GM12878 (cell line): ENCODE results near the gene SEC14L1. TPM values are rescaled to one million over a fixed set of nuclear protein-coding genes. Genes with fewer than 3 reads are reported as not detected.
A peak's percentile ranks its signal among the peaks of the same experiment; 100 is the strongest.

Experiments
- ATAC-seq: fragments of 200-7000 bp; cut with Tn5 transposase; 3 replicates; pipeline ENCODE4 v1.9.1; 2020; ENCODE audit warnings: mild to moderate bottlenecking, moderate library complexity
- BruUV-seq: library from RNA; stranded (reverse); fragments of 400-500 nt; replicated peaks from 2 replicates; lab custom pipeline; 2021; lab: Mats Ljungman, UMichigan
- CTCF ChIA-PET: fragments of 300-600 bp; sonication (Branson Sonifier 250); formaldehyde crosslinking; extraction: SDS; loops from one replicate; lab custom pipeline; 2021; ENCODE audit warnings: inconsistent platforms; lab: Yijun Ruan, JAX
- POLR2A ChIA-PET: fragments of 350-600 bp; formaldehyde crosslinking; extraction: SDS; loops from one replicate; lab custom pipeline; 2021; ENCODE audit warnings: inconsistent platforms; lab: Charles Lee
- RAD21 ChIA-PET: fragments of 300-600 bp; sonication (Branson Sonifier 250); formaldehyde crosslinking; loops from one replicate; lab custom pipeline; 2023; ENCODE audit warnings: antibody characterized with exemption; ENCODE audit not compliant: unreplicated experiment; lab: Charles Lee
- SMC1A ChIA-PET: fragments of 300-600 bp; sonication (Branson Sonifier 250); formaldehyde crosslinking; loops from one replicate; lab custom pipeline; 2023; ENCODE audit not compliant: unreplicated experiment, uncharacterized antibody; lab: Charles Lee
- DNase-seq: peaks from one replicate; pipeline ENCODE4 v3.0.0-alpha.2; 2011; ENCODE audit warnings: low read depth, low spot score
- FAIRE-seq: peaks from 3 replicates; lab custom pipeline; 2011; peaks lifted over from hg19 to GRCh38; lab: Jason Lieb, UNC
- H2AFZ ChIP-seq: 2 replicates; pipeline ENCODE4 v1.6.0; 2011; ENCODE audit warnings: low read depth, low read length, control low read depth; ENCODE audit not compliant: control insufficient read depth
- H3K27ac ChIP-seq: 2 replicates; pipeline ENCODE4 v1.5.1; 2011; ENCODE audit warnings: control low read depth; ENCODE audit not compliant: control insufficient read depth, insufficient read depth
- H3K27me3 ChIP-seq, 2 experiments: replicated peaks in 1 of 2; 2 replicates each; pipeline versions ENCODE4 v1.6.0 to v1.6.1; 2011; ENCODE audit warnings: low read length in 1 of 2; ENCODE audit not compliant: control insufficient read depth in 2 of 2, insufficient read depth in 2 of 2
- H3K36me3 ChIP-seq, 2 experiments: 2 replicates each; pipeline ENCODE4 v1.5.1; 2011; ENCODE audit warnings: low read length in 1 of 2; ENCODE audit not compliant: control insufficient read depth in 2 of 2, insufficient read depth in 2 of 2
- H3K4me1 ChIP-seq: 2 replicates; pipeline ENCODE4 v1.6.1; 2011; ENCODE audit warnings: mild to moderate bottlenecking, low read length, moderate library complexity, mixed read lengths; ENCODE audit not compliant: control insufficient read depth, insufficient read depth
- H3K4me2 ChIP-seq: 2 replicates; pipeline ENCODE4 v1.6.0; 2011; ENCODE audit warnings: control low read depth; ENCODE audit not compliant: control insufficient read depth, insufficient read depth
- H3K4me3 ChIP-seq: fragments of 200-600 bp; sonication (generic); 2 replicates; pipeline ENCODE4 v1.5.1; 2016
- H3K79me2 ChIP-seq: 2 replicates; pipeline ENCODE4 v1.6.0; 2011; ENCODE audit warnings: low read length; ENCODE audit not compliant: control insufficient read depth, insufficient read depth
- H3K9ac ChIP-seq: 2 replicates; pipeline ENCODE4 v1.8.0; 2011; ENCODE audit warnings: low read length, control low read depth, mixed read lengths; ENCODE audit not compliant: control insufficient read depth, insufficient read depth
- H3K9me3 ChIP-seq: replicated peaks from 3 replicates; pipeline ENCODE4 v1.5.1; 2011; ENCODE audit warnings: mild to moderate bottlenecking, low read length; ENCODE audit not compliant: control insufficient read depth, insufficient read depth
- H4K20me1 ChIP-seq: 2 replicates; pipeline ENCODE4 v1.6.0; 2011; ENCODE audit not compliant: control insufficient read depth, insufficient read depth
- CEBPB ChIP-seq, 2 experiments: fragments of 150-350 bp in 1 of 2; IDR thresholded peaks; 2 replicates each; pipeline ENCODE4 v1.6.1; 2012 to 2014; ENCODE audit warnings: low read depth in 2 of 2, low read length in 2 of 2, borderline replicate concordance in 1 of 2, inconsistent platforms in 1 of 2
- EP300 ChIP-seq, 2 experiments: fragments of 150-350 bp in 1 of 2; IDR thresholded peaks; 2 replicates each; pipeline ENCODE4 v1.6.1; 2011 to 2012; ENCODE audit warnings: low read depth in 2 of 2, low read length in 2 of 2, borderline replicate concordance in 1 of 2, improper control_type of control experiment in 1 of 2, inconsistent platforms in 1 of 2; ENCODE audit not compliant: control insufficient read depth in 1 of 2
- JUNB ChIP-seq: IDR thresholded peaks from 2 replicates; pipeline ENCODE4 v1.6.1; 2016; ENCODE audit warnings: antibody characterized with exemption, mild to moderate bottlenecking
- MLLT1 ChIP-seq: fragments of 450-650 bp; IDR thresholded peaks from 2 replicates; pipeline ENCODE4 v1.6.1; 2016; ENCODE audit warnings: mild to moderate bottlenecking
- MTA2 ChIP-seq: fragments of 450-650 bp; IDR thresholded peaks from 2 replicates; pipeline ENCODE4 v1.6.1; 2016; ENCODE audit warnings: low read depth, mild to moderate bottlenecking, moderate library complexity
- MYC ChIP-seq: IDR thresholded peaks from 2 replicates; pipeline ENCODE4 v1.6.1; 2011; ENCODE audit warnings: mild to moderate bottlenecking, low read length, moderate library complexity, inconsistent platforms; ENCODE audit not compliant: insufficient read depth, insufficient replicate concordance, insufficient read length, severe bottlenecking
- PAX5 ChIP-seq: IDR thresholded peaks from 2 replicates; pipeline ENCODE4 v1.6.1; 2011; ENCODE audit warnings: low read depth, low read length, borderline replicate concordance
- RUNX3 ChIP-seq: IDR thresholded peaks from 2 replicates; pipeline ENCODE4 v1.6.1; 2012; ENCODE audit warnings: low read length, inconsistent platforms
- SIX5 ChIP-seq: IDR thresholded peaks from 2 replicates; pipeline ENCODE4 v1.6.1; 2011; ENCODE audit warnings: mild to moderate bottlenecking, low read depth, low read length, moderate library complexity; ENCODE audit not compliant: severe bottlenecking
- TCF3 ChIP-seq: IDR thresholded peaks from 2 replicates; pipeline ENCODE4 v1.6.1; 2012; ENCODE audit warnings: low read depth, mild to moderate bottlenecking, low read length, borderline replicate concordance; ENCODE audit not compliant: insufficient read depth
- USF2 ChIP-seq: IDR thresholded peaks from 2 replicates; pipeline ENCODE4 v1.6.1; 2011; ENCODE audit warnings: low read depth, low read length, improper control_type of control experiment, borderline replicate concordance
- ZNF24 ChIP-seq: fragments of 450-650 bp; IDR thresholded peaks from 2 replicates; pipeline ENCODE4 v1.6.1; 2017; ENCODE audit warnings: antibody characterized with exemption, mild to moderate bottlenecking
- WGBS: methylation state at CpG from one replicate; pipeline ENCODE4 v1.1.6; 2016; ENCODE audit warnings: low lambda C conversion rate; ENCODE audit not compliant: insufficient replicate concordance, insufficient coverage; ENCODE audit errors: missing lambda C conversion rate; 5-methylcytosine and 5-hydroxymethylcytosine counted together
- in situ Hi-C: fragments of 300-500 bp; cut with MboI; formaldehyde crosslinking; loops from 9 replicates; pipeline ENCODE4 v1.14.3; 2018; ENCODE audit warnings: mixed read lengths
- intact Hi-C: fragments of 100-400 bp; cut with micrococcal nuclease; formaldehyde crosslinking; loops from one replicate; pipeline ENCODE4 v1.14.2; 2022; ENCODE audit not compliant: unreplicated experiment
- polyA plus RNA-seq, 11 experiments: library from polyadenylated mRNA; depleted of rRNA in 4 of 11; unstranded in 6 of 11; stranded (reverse) in 5 of 11; fragments of >200 nt; fragmentation: Nextera tagmentation in 4 of 11; fragmentation: Illumina TruSeq in 1 of 11; extraction: Ambion mirVana in 4 of 11; extraction: Trizol in 1 of 11; gene quantifications; 1 replicate in 1 of 11; 2 replicates in 10 of 11; pipeline versions ENCODE4 v1.2.1 to v1.2.3, GENCODE V29; 2011 to 2016; ENCODE audit warnings: inconsistent platforms in 2 of 11, missing spikeins in 2 of 11, low read depth in 1 of 11
- total RNA-seq, 4 experiments: library from RNA; depleted of rRNA in 3 of 4; stranded (reverse); fragments of >200 nt in 3 of 4; fragmentation: Illumina TruSeq in 1 of 4; extraction: Trizol in 1 of 4; gene quantifications; 2 replicates each; pipeline versions ENCODE4 v1.2.1 to v1.2.3, GENCODE V29; 2013 to 2021

SEC14L1 gene
- total and polyA plus RNA-seq, 10 of the 15 experiments (the other 5 are each of a cell fraction or from before 2014, with no cell fraction given): 6.3 to 66.1 (median 33.5) TPM

GRCh38 chr17:77204536-77204935 is 63.8 kb downstream of the SEC14L1 start:
- RAD21 ChIA-PET: no interaction called here
- H3K79me2 ChIP-seq: no peaks in the 10 kb centered on the region
- H4K20me1 ChIP-seq: no peaks in the 10 kb centered on the region
- intact Hi-C loops: no loop called here
- H3K27ac ChIP-seq: no peak overlapping the region; the same call in 1 of the 2 replicates
- H3K36me3 ChIP-seq: peaks cover 21 to 55% of the 10 kb centered on the region in 2 experiments
- SMC1A ChIA-PET: interaction anchor here (0.6 to 1.7 kb wide), 2 partner anchors 32 to 62 kb away, joined by 3 to 5 read pairs; no protein-coding TSS in a partner anchor
- peaks cover 22% of the 10 kb centered on the region for H3K4me1 ChIP-seq
- CTCF ChIA-PET: no interaction called here
- BruUV-seq: no TSS peak
- H3K4me2 ChIP-seq: no peak overlapping the region
- H3K9ac ChIP-seq: no peak overlapping the region
- DNase-seq: no peak
- H3K9me3 ChIP-seq: no peaks in the 10 kb centered on the region
- WGBS: 91% methylated on average over 7 of the region's 8 CpGs
- H3K27me3 ChIP-seq: no peaks in the 10 kb centered on the region
- no peak overlapping the region for H2AFZ ChIP-seq
- in situ Hi-C loops: no loop called here
- FAIRE-seq: no peak
- ATAC-seq: no peak
- TF ChIP-seq CEBPB (IDR thresholded peaks at IDR 0.05; ENCODE audit: borderline replicate concordance in 1 of 2, low read depth in 2 of 2, low read length in 2 of 2): no peak
- TF ChIP-seq, all 136 proteins: peak for 0
- no peak overlapping the region for H3K4me3 ChIP-seq
- POLR2A ChIA-PET: interaction anchor here (0.5 to 0.6 kb wide), 2 partner anchors 17 to 403 kb away, joined by 4 to 6 read pairs; no protein-coding TSS in a partner anchor

GRCh38 chr17:77205396-77206125 is 64.8 kb downstream of the SEC14L1 start:
- Histone ChIP-seq H3K4me1 (peaks cover 29% of the 10 kb centered on the region), H4K20me1 (no peaks in the 10 kb centered on the region), H3K79me2 (no peaks in the 10 kb centered on the region; the same call in 1 of the 2 replicates), H3K36me3 (peaks cover 20 to 63% of the 10 kb centered on the region in 2 experiments), H3K27me3 (no peaks in the 10 kb centered on the region), H3K9me3 (no peaks in the 10 kb centered on the region), H3K4me3 (no peak overlapping the region), H3K27ac (peak overlapping the region; percentile 73), H3K9ac (peak overlapping the region; percentile 4; the same call in 1 of the 2 replicates), H3K4me2 (peak overlapping the region; percentile 59), H2AFZ (no peak overlapping the region)
- 53% methylated on average over 9 of the region's 9 CpGs for WGBS
- ChIA-PET SMC1A (interaction anchor here (0.8 to 1.7 kb wide), 10 partner anchors 9 to 117 kb away, joined by 3 to 6 read pairs (median 3); partner anchors contain the start of gene SEC14L1), CTCF (interaction anchor here (0.7 to 1.2 kb wide), 2 partner anchors 17 to 61 kb away, joined by 3 to 4 read pairs; no protein-coding TSS in a partner anchor), POLR2A (interaction anchor here (0.9 to 1.3 kb wide), 2 partner anchors 23 to 60 kb away, joined by 3 to 7 read pairs; no protein-coding TSS in a partner anchor), RAD21 (no interaction called here)
- DNase-seq: peak; percentile 66
- peak; percentile 47 for FAIRE-seq
- in situ Hi-C loops: no loop called here
- intact Hi-C loops: no loop called here
- peak; percentile 94 for ATAC-seq
- no TSS peak for BruUV-seq
- TF ChIP-seq PAX5 (peak; percentile 59; the same call in 1 of the 2 replicates), EP300 (IDR thresholded peaks at IDR 0.05; ENCODE audit: borderline replicate concordance in 1 of 2, control insufficient read depth in 1 of 2, low read depth in 2 of 2, low read length in 2 of 2) (no peak), SIX5 (no peak), MYC (no peak), RUNX3 (peak; percentile 74), MTA2 (peak; percentile 59), TCF3 (peak; percentile 68; the same call in 1 of the 2 replicates), MLLT1 (no peak), USF2 (no peak), JUNB (no peak), ZNF24 (no peak)
